Calu3 (cell line): ENCODE data around the gene PRKN. TPM values are rescaled to one million over a fixed set of nuclear protein-coding genes. Genes with fewer than 3 reads are reported as not detected.

Experiments used
- BruUV-seq: library from RNA; stranded (reverse); fragments of 400-500 nt; replicated peaks from 2 replicates; lab custom pipeline; 2021; lab: Mats Ljungman, UMichigan
- CTCF ChIA-PET: fragments of 300-600 bp; sonication (Branson Sonifier 250); formaldehyde crosslinking; loops from one replicate; lab custom pipeline; 2022; ENCODE audit warnings: antibody characterized with exemption; lab: Charles Lee
- DNase-seq: peaks from one replicate; pipeline ENCODE4 v3.0.0; 2022
- H3K27ac Mint-ChIP-seq: one replicate; pipeline ENCODE4 v1.8.0; 2022; ENCODE audit warnings: mixed read lengths; ENCODE audit not compliant: unreplicated experiment
- H3K27me3 Mint-ChIP-seq: one replicate; pipeline ENCODE4 v1.8.0; 2022; ENCODE audit warnings: mixed read lengths; ENCODE audit not compliant: unreplicated experiment
- H3K36me3 Mint-ChIP-seq: one replicate; pipeline ENCODE4 v1.8.0; 2022; ENCODE audit warnings: mild to moderate bottlenecking, moderate library complexity, mixed read lengths; ENCODE audit not compliant: insufficient read depth, unreplicated experiment
- H3K4me1 Mint-ChIP-seq: one replicate; pipeline ENCODE4 v1.8.0; 2022; ENCODE audit warnings: mild to moderate bottlenecking, low read depth, mixed read lengths; ENCODE audit not compliant: unreplicated experiment
- H3K4me3 Mint-ChIP-seq: one replicate; pipeline ENCODE4 v1.8.0; 2022; ENCODE audit warnings: mild to moderate bottlenecking, low read depth, moderate library complexity, mixed read lengths; ENCODE audit not compliant: unreplicated experiment
- H3K9me3 Mint-ChIP-seq: one replicate; pipeline ENCODE4 v1.8.0; 2022; ENCODE audit warnings: low read depth, mixed read lengths; ENCODE audit not compliant: unreplicated experiment
- intact Hi-C: fragments of 100-400 bp; cut with micrococcal nuclease; formaldehyde crosslinking; loops from one replicate; pipeline ENCODE4 v1.10.0; 2022; ENCODE audit not compliant: unreplicated experiment
- total RNA-seq: library from RNA; stranded (reverse); gene quantifications from 2 replicates; pipeline ENCODE4 v1.2.3, GENCODE V29; 2022
- TF ChIP-seq, protein P1 (sequence below): fragments of 200-600 bp; IDR thresholded peaks from one replicate; pipeline ENCODE4 v1.8.0; 2022; ENCODE audit warnings: antibody characterized with exemption; ENCODE audit not compliant: unreplicated experiment

Gene PRKN
- total RNA-seq, 1 experiment from 2014 or later, result 3.8 TPM

DNA sequence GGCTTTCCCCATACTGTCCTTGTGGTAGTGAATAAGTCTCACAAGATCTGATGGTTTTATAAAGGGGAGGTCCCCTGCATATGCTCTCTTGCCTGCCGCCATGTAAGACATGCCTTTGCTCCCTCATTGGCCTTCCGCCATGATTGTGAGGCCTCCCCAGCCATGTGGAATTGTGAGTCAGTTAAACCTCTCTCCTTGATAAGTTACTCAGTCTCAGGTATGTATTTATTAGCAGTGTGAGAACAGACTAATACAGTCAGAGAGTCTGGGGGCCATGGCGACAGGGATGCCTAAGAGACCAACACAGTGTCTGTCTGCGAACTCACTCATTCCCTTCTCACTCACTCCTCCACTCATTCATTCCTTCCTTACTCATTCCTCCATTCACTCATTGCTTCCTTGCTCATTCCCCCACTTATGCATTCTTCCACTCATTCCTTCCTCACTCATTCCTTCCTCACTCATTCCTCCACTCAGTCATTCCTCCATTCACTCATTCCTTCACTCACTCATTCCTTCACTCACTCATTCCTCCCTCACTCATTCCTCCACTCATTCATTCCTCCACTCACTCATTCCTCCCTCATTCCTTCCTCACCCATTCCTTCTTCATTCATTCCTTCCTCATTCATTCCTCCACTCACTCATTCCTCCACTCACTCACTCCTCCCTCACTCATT, 1316.2 kb downstream of the PRKN start:
- BruUV-seq, result no TSS peak
- no peak for DNase-seq
- intact Hi-C loops, result no loop called here

DNA sequence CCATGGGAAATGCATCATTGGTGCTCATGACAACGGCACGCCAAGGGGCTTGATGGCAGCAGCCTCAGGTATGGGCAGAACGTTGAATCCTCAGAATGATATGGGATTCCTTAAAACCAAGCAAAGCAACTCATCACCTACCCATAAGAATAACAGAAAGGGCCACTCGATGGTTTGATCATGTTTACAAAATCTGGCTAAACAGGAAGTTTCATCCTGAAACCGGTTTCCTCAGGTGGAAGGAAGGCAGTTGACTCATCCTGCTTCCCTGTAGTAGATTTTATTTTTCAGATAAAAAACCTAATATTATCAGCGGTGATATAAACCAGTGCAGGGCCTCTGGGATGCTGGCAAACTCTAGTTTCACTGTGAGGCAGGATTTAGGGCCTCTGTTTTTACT, 1316.8 kb downstream of the PRKN start:
- Mint-ChIP-seq H3K4me3 (no peak overlapping the region), H3K4me1 (peaks cover 30% of the 10 kb centered on the region), H3K27me3 (no peaks in the 10 kb centered on the region), H3K36me3 (peaks cover 4% of the 10 kb centered on the region), H3K27ac (no peak overlapping the region), H3K9me3 (no peaks in the 10 kb centered on the region)
- DNase-seq, result no peak
- CTCF ChIA-PET, result no interaction called here
- intact Hi-C loops, result no loop called here
- TF ChIP-seq, protein P1, sequence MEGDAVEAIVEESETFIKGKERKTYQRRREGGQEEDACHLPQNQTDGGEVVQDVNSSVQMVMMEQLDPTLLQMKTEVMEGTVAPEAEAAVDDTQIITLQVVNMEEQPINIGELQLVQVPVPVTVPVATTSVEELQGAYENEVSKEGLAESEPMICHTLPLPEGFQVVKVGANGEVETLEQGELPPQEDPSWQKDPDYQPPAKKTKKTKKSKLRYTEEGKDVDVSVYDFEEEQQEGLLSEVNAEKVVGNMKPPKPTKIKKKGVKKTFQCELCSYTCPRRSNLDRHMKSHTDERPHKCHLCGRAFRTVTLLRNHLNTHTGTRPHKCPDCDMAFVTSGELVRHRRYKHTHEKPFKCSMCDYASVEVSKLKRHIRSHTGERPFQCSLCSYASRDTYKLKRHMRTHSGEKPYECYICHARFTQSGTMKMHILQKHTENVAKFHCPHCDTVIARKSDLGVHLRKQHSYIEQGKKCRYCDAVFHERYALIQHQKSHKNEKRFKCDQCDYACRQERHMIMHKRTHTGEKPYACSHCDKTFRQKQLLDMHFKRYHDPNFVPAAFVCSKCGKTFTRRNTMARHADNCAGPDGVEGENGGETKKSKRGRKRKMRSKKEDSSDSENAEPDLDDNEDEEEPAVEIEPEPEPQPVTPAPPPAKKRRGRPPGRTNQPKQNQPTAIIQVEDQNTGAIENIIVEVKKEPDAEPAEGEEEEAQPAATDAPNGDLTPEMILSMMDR, result no peak
- BruUV-seq, result no TSS peak

More for the DNA sequence above, 1316.2 kb downstream of the PRKN start:
- Mint-ChIP-seq H3K27ac (no peak overlapping the region), H3K36me3 (peaks cover 4% of the 10 kb centered on the region), H3K4me1 (peaks cover 27% of the 10 kb centered on the region), H3K27me3 (no peaks in the 10 kb centered on the region), H3K9me3 (no peaks in the 10 kb centered on the region), H3K4me3 (no peak overlapping the region)
- CTCF ChIA-PET, result no interaction called here
- TF ChIP-seq, protein P1, result no peak

DNA sequence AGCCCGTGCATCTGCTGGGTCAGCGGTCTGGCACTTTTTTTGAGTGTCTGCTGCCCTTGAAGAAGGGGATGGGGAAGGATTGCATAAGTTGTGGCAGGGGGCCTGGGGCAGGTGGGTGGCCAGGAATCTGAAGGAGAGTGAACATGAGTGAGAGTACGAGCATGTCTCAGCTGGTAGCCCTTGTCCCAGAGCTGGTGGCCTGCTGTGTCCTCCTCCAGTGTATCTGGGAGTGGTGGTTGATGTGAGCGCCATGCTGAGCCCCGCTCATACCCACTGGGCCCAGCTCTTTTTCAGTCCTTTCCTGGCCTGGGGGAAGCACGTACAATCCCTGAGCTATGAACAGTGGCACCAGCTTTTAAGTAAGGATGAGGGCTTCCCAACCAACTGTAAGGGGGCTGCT, 1317.5 kb downstream of the PRKN start:
- TF ChIP-seq, protein P1, result no peak
- intact Hi-C loops, result no loop called here
- Mint-ChIP-seq H3K4me1 (peaks cover 30% of the 10 kb centered on the region), H3K4me3 (no peak overlapping the region), H3K27me3 (no peaks in the 10 kb centered on the region), H3K9me3 (no peaks in the 10 kb centered on the region), H3K27ac (no peak overlapping the region), H3K36me3 (peaks cover 4% of the 10 kb centered on the region)
- DNase-seq, result no peak
- CTCF ChIA-PET, result interaction anchor here (0.5 kb wide), 1 partner anchor 33 kb away, joined by 4 read pairs; no protein-coding TSS in a partner anchor
- no TSS peak for BruUV-seq

DNA sequence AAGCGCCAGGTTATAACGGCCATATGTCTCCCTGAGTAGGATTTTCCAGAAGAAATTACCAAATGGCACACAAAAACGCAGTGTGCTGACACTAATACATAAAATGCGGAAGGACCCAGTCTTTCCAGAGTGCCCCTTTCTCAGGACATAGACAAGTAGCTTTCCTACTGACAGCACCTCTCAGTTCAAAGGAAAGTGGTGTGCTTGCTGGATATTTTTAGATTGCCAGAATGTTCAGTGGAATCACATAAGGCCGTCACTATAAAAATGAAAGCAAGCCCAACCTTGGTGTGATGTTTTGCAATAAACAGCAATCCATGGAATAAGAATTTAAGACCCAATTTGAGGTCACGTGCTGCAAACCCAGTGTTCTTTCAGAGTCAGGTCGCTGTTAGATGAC, 1318.2 kb downstream of the PRKN start:
- Mint-ChIP-seq H3K27me3 (no peaks in the 10 kb centered on the region), H3K4me1 (peaks cover 30% of the 10 kb centered on the region), H3K27ac (no peak overlapping the region), H3K4me3 (no peak overlapping the region), H3K9me3 (no peaks in the 10 kb centered on the region), H3K36me3 (peaks cover 4% of the 10 kb centered on the region)
- DNase-seq, result no peak
- TF ChIP-seq, protein P1, result no peak
- BruUV-seq, result no TSS peak
- CTCF ChIA-PET, result no interaction called here
- intact Hi-C loops, result no loop called here
